ENCODE measurements around the gene NDUFA7. TPM values are rescaled to one million over a fixed set of nuclear protein-coding genes. Genes with fewer than 3 reads are reported as not detected.
A peak's percentile ranks its signal among the peaks of the same experiment; 100 is the strongest.

Gene NDUFA7
- total and polyA plus RNA-seq, 2 of the 13 experiments (the other 11 are each of a cell fraction or from before 2014, with no cell fraction given): 64.5 to 71.5 TPM

- ChIA-PET CTCF (ENCODE audit: low intra/inter-chr PET ratio, low total read pairs) (no interaction called here), POLR2A (interaction anchor here (2.1 kb wide), 1 partner anchor 13 kb away, joined by 15 read pairs; the partner anchor contains the start of genes NDUFA7 and RPS28)
- Histone ChIP-seq H3K9ac (ENCODE audit: insufficient read depth, low read depth, low read length) (no peak overlapping the region), H3K27me3 (ENCODE audit: control insufficient read depth in 1 of 2, insufficient read depth in 2 of 2, low read length in 2 of 2) (peaks cover 10 to 62% of the 10 kb centered on the region in 2 experiments), H3K36me3 (replicated peaks in 1 of 2; ENCODE audit: control insufficient read depth in 1 of 2, insufficient read depth in 2 of 2, low read length in 2 of 2) (no peaks in the 10 kb centered on the region), H2AFZ (ENCODE audit: low read length) (no peak overlapping the region), H4K20me1 (ENCODE audit: insufficient read depth, low read length) (no peaks in the 10 kb centered on the region), H3K4me3 (replicated peaks in 1 of 3; ENCODE audit: insufficient read depth in 1 of 3, low read depth in 2 of 3, low read length in 3 of 3) (peak overlapping the region in 1 of 3 experiments; percentile 23; a peak in 1 of 6 replicates), H3K79me2 (ENCODE audit: insufficient read depth, low read length) (no peaks in the 10 kb centered on the region), H3K4me1 (ENCODE audit: insufficient read depth, low read length) (peaks cover 38% of the 10 kb centered on the region), H3K27ac (ENCODE audit: extremely low read length, insufficient read depth, low read length) (no peak overlapping the region), H3K9me3 (ENCODE audit: low read length) (no peaks in the 10 kb centered on the region), H3K4me2 (ENCODE audit: low read depth, low read length) (peak overlapping the region; percentile 58; the same call in 1 of the 2 replicates)
- in situ Hi-C loops (cut with HindIII; ENCODE audit: extremely low pct_ligation_motif_present, low pct_unique_long_range_greater_than_20kb) (no loop called here), intact Hi-C loops (cut with micrococcal nuclease; ENCODE audit: unreplicated experiment) (no loop called here)
- 32% methylated on average over 31 of the region's 52 CpGs for WGBS (ENCODE audit: low lambda C conversion rate)
- TF ChIP-seq RBAK (CRISPR knock-in tag; IDR thresholded peaks at IDR 0.05) (no peak), KLF13 (CRISPR knock-in tag; IDR thresholded peaks at IDR 0.05) (no peak), ZNF800 (CRISPR knock-in tag; IDR thresholded peaks at IDR 0.05) (peak; percentile 76; the same call in 1 of the 2 replicates), KDM2A (CRISPR knock-in tag; IDR thresholded peaks at IDR 0.05; ENCODE audit: borderline replicate concordance, low read depth) (0 out of 2 replicates have a peak, but pooled peaks have one; percentile 16), BCL6 (CRISPR knock-in tag; IDR thresholded peaks at IDR 0.05) (0 out of 2 replicates have a peak, but pooled peaks have one; percentile 20), HNRNPLL (IDR thresholded peaks at IDR 0.05; ENCODE audit: low read depth, low read length, poor library complexity, severe bottlenecking) (peak; percentile 13), MTF2 (CRISPR knock-in tag; IDR thresholded peaks at IDR 0.05; ENCODE audit: borderline replicate concordance) (0 out of 2 replicates have a peak, but pooled peaks have one; percentile 4), RBFOX2 (IDR thresholded peaks at IDR 0.05; ENCODE audit: low read depth, low read length) (no peak), EZH2 (conservative IDR thresholded peaks at IDR 0.05; ENCODE audit: low read depth, low read length) (peak; percentile 46; the same call in 1 of the 2 replicates), NCOR1 (IDR thresholded peaks at IDR 0.05; ENCODE audit: borderline replicate concordance, low read length) (no peak), ZBTB33 (CRISPR knock-in tag; IDR thresholded peaks at IDR 0.05) (peak; percentile 57; the same call in 1 of the 2 replicates), NFIB (CRISPR knock-in tag; IDR thresholded peaks at IDR 0.05; ENCODE audit: borderline replicate concordance) (no peak)
- ATAC-seq (no peak; the same call in 2 of the 3 replicates), DNase-seq (ENCODE audit: low spot score) (no peak), FAIRE-seq (no peak)
- no TSS peak for BruUV-seq (replicated peaks)
Observed at GRCh38 chr19:8332976-8333766, 12.0 kb upstream of the NDUFA7 start.

Data from HepG2 (cell line).